ENCODE data around the gene KRTAP20-2. TPM values are rescaled to one million over a fixed set of nuclear protein-coding genes. Genes with fewer than 3 reads are reported as not detected.

KRTAP20-2 gene
- total and polyA plus RNA-seq, 2 experiments from 2014 or later = not detected

DNA sequence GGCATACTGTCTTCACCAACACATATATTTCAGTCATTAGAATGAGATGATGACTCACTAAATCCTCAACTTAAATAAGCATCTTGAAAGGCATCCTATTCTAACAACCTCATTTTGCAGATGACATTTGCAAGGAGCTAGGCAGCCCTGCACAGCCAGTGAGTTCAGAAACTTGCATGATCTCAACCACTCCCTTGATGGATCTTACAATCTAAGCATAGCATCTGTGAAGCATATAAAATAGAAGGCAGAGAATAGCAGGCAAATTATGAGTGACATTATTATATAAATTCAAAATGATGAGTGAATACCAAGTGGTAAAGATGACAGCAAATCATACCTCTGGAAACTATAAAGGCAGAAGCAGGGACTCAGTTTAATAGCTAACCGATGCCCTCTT, 39.3 kb downstream of the KRTAP20-2 start:
- Histone ChIP-seq H3K27me3 (no peaks in the 10 kb centered on the region), H3K27ac (no peak overlapping the region), H2AFZ (no peak overlapping the region), H3K4me1 (ENCODE audit: insufficient read depth) (no peaks in the 10 kb centered on the region), H3K4me3 (no peak overlapping the region), H3K79me2 (no peaks in the 10 kb centered on the region), H3K36me3 (replicated peaks; ENCODE audit: insufficient read depth, low read depth) (no peaks in the 10 kb centered on the region), H3K9me3 (ENCODE audit: low read depth) (no peaks in the 10 kb centered on the region), H3K9me2 (replicated peaks; ENCODE audit: insufficient read depth) (no peaks in the 10 kb centered on the region), H4K20me1 (ENCODE audit: insufficient read depth, poor library complexity, severe bottlenecking) (no peaks in the 10 kb centered on the region), H3K4me2 (no peak overlapping the region)
- no peak for TF ChIP-seq EZH2 (IDR thresholded peaks at IDR 0.05; ENCODE audit: borderline replicate concordance)
- TF ChIP-seq EZH2phosphoT487 (IDR thresholded peaks at IDR 0.05; ENCODE audit: low read depth, severe bottlenecking, unreplicated experiment) = no peak
- TF ChIP-seq, protein P1, sequence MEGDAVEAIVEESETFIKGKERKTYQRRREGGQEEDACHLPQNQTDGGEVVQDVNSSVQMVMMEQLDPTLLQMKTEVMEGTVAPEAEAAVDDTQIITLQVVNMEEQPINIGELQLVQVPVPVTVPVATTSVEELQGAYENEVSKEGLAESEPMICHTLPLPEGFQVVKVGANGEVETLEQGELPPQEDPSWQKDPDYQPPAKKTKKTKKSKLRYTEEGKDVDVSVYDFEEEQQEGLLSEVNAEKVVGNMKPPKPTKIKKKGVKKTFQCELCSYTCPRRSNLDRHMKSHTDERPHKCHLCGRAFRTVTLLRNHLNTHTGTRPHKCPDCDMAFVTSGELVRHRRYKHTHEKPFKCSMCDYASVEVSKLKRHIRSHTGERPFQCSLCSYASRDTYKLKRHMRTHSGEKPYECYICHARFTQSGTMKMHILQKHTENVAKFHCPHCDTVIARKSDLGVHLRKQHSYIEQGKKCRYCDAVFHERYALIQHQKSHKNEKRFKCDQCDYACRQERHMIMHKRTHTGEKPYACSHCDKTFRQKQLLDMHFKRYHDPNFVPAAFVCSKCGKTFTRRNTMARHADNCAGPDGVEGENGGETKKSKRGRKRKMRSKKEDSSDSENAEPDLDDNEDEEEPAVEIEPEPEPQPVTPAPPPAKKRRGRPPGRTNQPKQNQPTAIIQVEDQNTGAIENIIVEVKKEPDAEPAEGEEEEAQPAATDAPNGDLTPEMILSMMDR (IDR thresholded peaks at IDR 0.05; ENCODE audit: poor library complexity) = no peak
- WGBS (ENCODE audit: low lambda C conversion rate, missing lambda C conversion rate) = 80% methylated on average over 1 of the region's 1 CpG
- DNase-seq (ENCODE audit: low spot score) = no peak

DNA sequence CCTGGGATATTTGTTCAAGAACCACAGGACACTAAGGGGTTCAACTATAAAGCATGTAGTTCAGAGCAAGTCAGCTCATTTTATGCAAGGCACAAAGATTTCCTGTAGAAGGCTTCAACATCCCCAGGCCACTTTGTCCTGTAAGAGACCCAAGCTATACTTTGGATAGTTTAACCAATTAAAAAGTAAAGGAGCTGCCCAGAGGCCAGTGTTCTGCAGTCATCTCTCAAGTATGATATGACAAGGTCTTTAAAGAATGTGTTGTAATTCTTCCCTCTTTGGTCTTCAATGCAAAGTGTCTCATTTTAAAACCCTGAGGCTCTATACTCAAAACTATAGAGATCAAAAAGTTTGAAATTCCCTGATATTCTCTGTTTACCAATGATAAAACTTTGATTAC, 41.7 kb downstream of the KRTAP20-2 start:
- no peaks in the 10 kb centered on the region for H3K9me3 ChIP-seq (ENCODE audit: low read depth)
- no peaks in the 10 kb centered on the region for H3K9me2 ChIP-seq (replicated peaks; ENCODE audit: insufficient read depth)
- no peak for DNase-seq (ENCODE audit: low spot score)
- no peak overlapping the region for H3K4me2 ChIP-seq
- no peaks in the 10 kb centered on the region for H3K36me3 ChIP-seq (replicated peaks; ENCODE audit: insufficient read depth, low read depth)
- no peak overlapping the region for H3K4me3 ChIP-seq
- H3K27me3 ChIP-seq = no peaks in the 10 kb centered on the region
- no peaks in the 10 kb centered on the region for H4K20me1 ChIP-seq (ENCODE audit: insufficient read depth, poor library complexity, severe bottlenecking)
- H2AFZ ChIP-seq = no peak overlapping the region
- no peaks in the 10 kb centered on the region for H3K79me2 ChIP-seq
- H3K27ac ChIP-seq = no peak overlapping the region
- TF ChIP-seq, protein P1 (IDR thresholded peaks at IDR 0.05; ENCODE audit: poor library complexity) = no peak
- no peak for TF ChIP-seq EZH2phosphoT487 (IDR thresholded peaks at IDR 0.05; ENCODE audit: low read depth, severe bottlenecking, unreplicated experiment)
- no peak for TF ChIP-seq EZH2 (IDR thresholded peaks at IDR 0.05; ENCODE audit: borderline replicate concordance)
- no peaks in the 10 kb centered on the region for H3K4me1 ChIP-seq (ENCODE audit: insufficient read depth)

DNA sequence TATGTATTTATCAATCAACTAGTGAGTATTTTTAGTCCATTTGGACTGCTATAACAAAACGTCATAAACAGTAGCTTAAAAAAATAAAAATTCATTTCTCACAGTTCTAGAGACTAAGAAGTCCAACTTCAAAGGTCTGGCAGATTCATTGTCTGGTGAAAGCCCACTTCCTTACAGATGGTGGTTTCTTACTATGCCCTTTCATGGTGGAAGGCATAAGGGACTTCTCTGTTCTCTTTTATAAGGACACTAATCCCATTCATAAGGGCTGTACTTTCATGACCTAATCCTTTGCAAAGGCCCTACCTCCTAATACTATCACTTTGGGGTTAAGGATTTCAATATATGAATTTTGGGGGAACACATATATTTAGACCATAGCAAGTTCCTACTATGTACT, 45.6 kb downstream of the KRTAP20-2 start:
- no peaks in the 10 kb centered on the region for H3K27me3 ChIP-seq
- DNase-seq (ENCODE audit: low spot score) = no peak
- TF ChIP-seq, protein P1 (IDR thresholded peaks at IDR 0.05; ENCODE audit: poor library complexity) = no peak
- TF ChIP-seq EZH2phosphoT487 (IDR thresholded peaks at IDR 0.05; ENCODE audit: low read depth, severe bottlenecking, unreplicated experiment) (no peak), EZH2 (IDR thresholded peaks at IDR 0.05; ENCODE audit: borderline replicate concordance) (no peak)

DNA sequence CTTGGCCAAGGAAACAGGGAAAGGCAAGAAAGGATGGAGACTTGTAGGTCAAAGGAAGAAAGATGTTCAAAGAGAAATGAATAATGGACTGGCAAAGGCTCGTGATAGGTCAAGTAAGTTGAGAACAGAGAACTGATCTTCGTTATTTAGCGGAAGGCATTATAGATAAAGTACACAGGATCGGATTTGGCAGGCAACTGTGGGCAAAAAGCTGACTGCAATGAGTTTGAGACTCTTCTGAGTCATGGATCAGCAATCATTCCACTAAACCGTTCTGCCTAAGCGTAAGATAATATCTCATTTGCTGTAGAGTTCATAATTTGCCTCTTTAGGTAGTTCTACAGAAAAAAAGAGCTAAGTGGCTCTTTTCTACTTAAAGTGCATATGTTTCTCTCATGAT, 49.5 kb downstream of the KRTAP20-2 start:
- Histone ChIP-seq H4K20me1 (ENCODE audit: insufficient read depth, poor library complexity, severe bottlenecking) (no peaks in the 10 kb centered on the region), H3K79me2 (no peaks in the 10 kb centered on the region), H2AFZ (no peak overlapping the region), H3K4me2 (no peak overlapping the region), H3K4me3 (no peak overlapping the region), H3K9me3 (ENCODE audit: low read depth) (no peaks in the 10 kb centered on the region), H3K9me2 (replicated peaks; ENCODE audit: insufficient read depth) (no peaks in the 10 kb centered on the region), H3K4me1 (ENCODE audit: insufficient read depth) (no peaks in the 10 kb centered on the region), H3K27ac (no peak overlapping the region), H3K27me3 (no peaks in the 10 kb centered on the region), H3K36me3 (replicated peaks; ENCODE audit: insufficient read depth, low read depth) (no peaks in the 10 kb centered on the region)
- TF ChIP-seq, protein P1 (IDR thresholded peaks at IDR 0.05; ENCODE audit: poor library complexity) = no peak
- TF ChIP-seq EZH2phosphoT487 (IDR thresholded peaks at IDR 0.05; ENCODE audit: low read depth, severe bottlenecking, unreplicated experiment) (no peak), EZH2 (IDR thresholded peaks at IDR 0.05; ENCODE audit: borderline replicate concordance) (no peak)
- WGBS (ENCODE audit: low lambda C conversion rate, missing lambda C conversion rate) = 74% methylated on average over 6 of the region's 6 CpGs
- no peak for DNase-seq (ENCODE audit: low spot score)

More for the DNA sequence above, 45.6 kb downstream of the KRTAP20-2 start:
- no peaks in the 10 kb centered on the region for H4K20me1 ChIP-seq (ENCODE audit: insufficient read depth, poor library complexity, severe bottlenecking)
- 48% methylated on average over 1 of the region's 1 CpG for WGBS (ENCODE audit: low lambda C conversion rate, missing lambda C conversion rate)
- no peaks in the 10 kb centered on the region for H3K36me3 ChIP-seq (replicated peaks; ENCODE audit: insufficient read depth, low read depth)
- no peaks in the 10 kb centered on the region for H3K79me2 ChIP-seq
- no peak overlapping the region for H2AFZ ChIP-seq
- no peaks in the 10 kb centered on the region for H3K4me1 ChIP-seq (ENCODE audit: insufficient read depth)
- H3K4me3 ChIP-seq = no peak overlapping the region
- no peak overlapping the region for H3K27ac ChIP-seq
- H3K9me2 ChIP-seq (replicated peaks; ENCODE audit: insufficient read depth) = no peaks in the 10 kb centered on the region
- H3K9me3 ChIP-seq (ENCODE audit: low read depth) = no peaks in the 10 kb centered on the region
- no peak overlapping the region for H3K4me2 ChIP-seq
